Coronary artery (tissue), 2 donors: Measurements from ENCODE around the gene FASN.
"Not testable (repeated sequence)": the region's sequence is repeated elsewhere in the genome, so short reads cannot be mapped to it uniquely, and the experiment has no call there.

Experiments used
- DNase-seq: peaks from one replicate; pipeline ENCODE4 v3.0.0-alpha.2; 2017; ENCODE audit warnings: low spot score
- H3K27ac ChIP-seq, 2 donors: fragments of 200-600 bp; sonication (generic); one replicate each; pipeline ENCODE4 v1.5.1; 2016 to 2019
- H3K4me3 ChIP-seq: fragments of 200-600 bp; sonication (generic); 2 replicates; pipeline ENCODE4 v1.5.1; 2016; ENCODE audit warnings: mild to moderate bottlenecking, moderate library complexity
- CTCF ChIP-seq: fragments of 200-600 bp; sonication (generic); IDR thresholded peaks from one replicate; pipeline ENCODE4 v1.5.1; 2019; ENCODE audit warnings: antibody characterized with exemption

FASN gene

GRCh38 chr17:82098169-82098938 is at the start of gene FASN:
Gene FASN (minus strand): TSS chr17:82098236. CDS start chr17:82096445, 1,791 bp downstream.
- H3K27ac ChIP-seq: peak within 1 kb of the TSS; percentile 70 to 100
- peak; percentile 93 for DNase-seq
- peak within 1 kb of the TSS; percentile 93 for H3K4me3 ChIP-seq
- peak; percentile 19 for TF ChIP-seq CTCF

- Histone ChIP-seq H3K27ac (no peak overlapping the region), H3K4me3 (no peak overlapping the region)
- TF ChIP-seq CTCF: no peak
- no peak for DNase-seq
Measured at GRCh38 chr17:82146663-82147654, 48.9 kb upstream of the FASN start.

GRCh38 chr17:82145550-82146155 is 47.6 kb upstream of the FASN start:
- Histone ChIP-seq H3K4me3 (no peak overlapping the region), H3K27ac (no peak overlapping the region)
- DNase-seq: no peak
- TF ChIP-seq CTCF: no peak

GRCh38 chr17:82143333-82143732 is 45.3 kb upstream of the FASN start:
- TF ChIP-seq CTCF: no peak
- H3K27ac ChIP-seq: no peak overlapping the region
- DNase-seq: no peak
- H3K4me3 ChIP-seq: no peak overlapping the region

- not testable (repeated sequence) for H3K4me3 ChIP-seq, H3K27ac ChIP-seq, DNase-seq
Measured at GRCh38 chr17:82139961-82140360, 41.9 kb upstream of the FASN start.

- H3K27ac ChIP-seq: no peak overlapping the region
- TF ChIP-seq CTCF: no peak
- no peak for DNase-seq
Measured at GRCh38 chr17:82138511-82138992, 40.5 kb upstream of the FASN start.

GRCh38 chr17:82134101-82134500 is 36.1 kb upstream of the FASN start:
- DNase-seq: no peak
- H3K27ac ChIP-seq: no peak overlapping the region
- no peak for TF ChIP-seq CTCF
- no peak overlapping the region for H3K4me3 ChIP-seq

More at GRCh38 chr17:82138511-82138992, 40.5 kb upstream of the FASN start:
- no peak overlapping the region for H3K4me3 ChIP-seq

- H3K27ac ChIP-seq: peak overlapping the region in 1 of 2 donors; percentile 16
- not testable (repeated sequence) for DNase-seq, H3K4me3 ChIP-seq
Measured at GRCh38 chr17:82133166-82133953, 35.3 kb upstream of the FASN start.
